ENCODE measurements around the gene G6PC1. TPM values are rescaled to one million over a fixed set of nuclear protein-coding genes. Genes with fewer than 3 reads are reported as not detected.

G6PC1 gene
- total and polyA plus RNA-seq, 2 of the 13 experiments (the other 11 are each of a cell fraction or from before 2014, with no cell fraction given): 1.7 to 37.9 TPM

GRCh38 chr17:42865638-42866094, 34.9 kb upstream of the G6PC1 start (continued):
- TF ChIP-seq DRAP1 (CRISPR knock-in tag; IDR thresholded peaks at IDR 0.05): 0 out of 2 replicates have a peak, but pooled peaks have one; percentile 14
- TF ChIP-seq THAP11 (CRISPR knock-in tag; IDR thresholded peaks at IDR 0.05): peak; percentile 69
- no peak for TF ChIP-seq FOXM1 (CRISPR knock-in tag; IDR thresholded peaks at IDR 0.05)
- no peak for TF ChIP-seq ZFYVE20 (CRISPR knock-in tag; IDR thresholded peaks at IDR 0.05; ENCODE audit: borderline replicate concordance, low read depth)
- no peak for TF ChIP-seq EEA1 (CRISPR knock-in tag; IDR thresholded peaks at IDR 0.05; ENCODE audit: borderline replicate concordance)
- TF ChIP-seq TSC22D2 (CRISPR knock-in tag; IDR thresholded peaks at IDR 0.05; ENCODE audit: borderline replicate concordance): no peak
- TF ChIP-seq ZNF337 (CRISPR knock-in tag; IDR thresholded peaks at IDR 0.05; ENCODE audit: borderline replicate concordance, low read depth): no peak
- TF ChIP-seq UBTF (CRISPR knock-in tag; IDR thresholded peaks at IDR 0.05): no peak
- TF ChIP-seq YEATS2 (CRISPR knock-in tag; IDR thresholded peaks at IDR 0.05; ENCODE audit: borderline replicate concordance): no peak
- no peak; the same call in 1 of the 2 replicates for TF ChIP-seq DPF2 (CRISPR knock-in tag; IDR thresholded peaks at IDR 0.05; ENCODE audit: borderline replicate concordance, low read depth)
- no peak for TF ChIP-seq ATF7 (IDR thresholded peaks at IDR 0.05)
- TF ChIP-seq ATF7 (CRISPR knock-in tag; IDR thresholded peaks at IDR 0.05): no peak
- no peak for TF ChIP-seq JUN (CRISPR knock-in tag; IDR thresholded peaks at IDR 0.05)
- no peak for TF ChIP-seq ZNF510 (CRISPR knock-in tag; IDR thresholded peaks at IDR 0.05; ENCODE audit: low read depth)
- no peak for TF ChIP-seq ZNF296 (CRISPR knock-in tag; conservative IDR thresholded peaks at IDR 0.05)
- TF ChIP-seq GATAD1 (CRISPR knock-in tag; IDR thresholded peaks at IDR 0.05): no peak; the same call in 1 of the 2 replicates
- peak; percentile 43; the same call in 1 of the 2 replicates for TF ChIP-seq CEBPG (CRISPR knock-in tag; IDR thresholded peaks at IDR 0.05)
- TF ChIP-seq PAX8 (CRISPR knock-in tag; IDR thresholded peaks at IDR 0.05; ENCODE audit: borderline replicate concordance): no peak
- TF ChIP-seq FOXJ3 (CRISPR knock-in tag; IDR thresholded peaks at IDR 0.05; ENCODE audit: borderline replicate concordance): no peak
- no peak for TF ChIP-seq SATB2 (CRISPR knock-in tag; IDR thresholded peaks at IDR 0.05)
- TF ChIP-seq ETV5 (CRISPR knock-in tag; IDR thresholded peaks at IDR 0.05; ENCODE audit: borderline replicate concordance): peak; percentile 68; the same call in 1 of the 2 replicates
- no peak for TF ChIP-seq NR0B2 (CRISPR knock-in tag; IDR thresholded peaks at IDR 0.05)
- no peak for TF ChIP-seq KAT7 (CRISPR knock-in tag; IDR thresholded peaks at IDR 0.05; ENCODE audit: borderline replicate concordance)
- no peak for TF ChIP-seq ZNF20 (CRISPR knock-in tag; IDR thresholded peaks at IDR 0.05)
- TF ChIP-seq HIC2 (CRISPR knock-in tag; IDR thresholded peaks at IDR 0.05; ENCODE audit: low read depth): no peak
- TF ChIP-seq HCFC1 (IDR thresholded peaks at IDR 0.05; ENCODE audit: low read depth, low read length): no peak
- TF ChIP-seq ZNF251 (CRISPR knock-in tag; IDR thresholded peaks at IDR 0.05): no peak
- TF ChIP-seq CENPX (CRISPR knock-in tag; IDR thresholded peaks at IDR 0.05): no peak
- no peak for TF ChIP-seq ZNF598 (CRISPR knock-in tag; IDR thresholded peaks at IDR 0.05; ENCODE audit: borderline replicate concordance)

All from HepG2 (cell line).